RWPE1 (cell line): ENCODE measurements around the gene TLR4.

Experiments used
- CTCF ChIA-PET: fragments of 350-600 bp; sonication (Branson Sonifier 250); formaldehyde crosslinking; extraction: SDS; loops from one replicate; lab custom pipeline; 2021; lab: Yijun Ruan, JAX
- POLR2A ChIA-PET: fragments of 400-600 bp; formaldehyde crosslinking; extraction: SDS; loops from one replicate; lab custom pipeline; 2020; ENCODE audit warnings: antibody characterized with exemption; ENCODE audit not compliant: low non-redundant PET; lab: Yijun Ruan, JAX
- DNase-seq: peaks from one replicate; pipeline ENCODE4 v3.0.0; 2012; ENCODE audit warnings: low spot score
- H3K27ac ChIP-seq: fragments of 450-650 bp; 2 replicates; pipeline ENCODE4 v1.5.1; 2017
- CTCF ChIP-seq: fragments of 450-650 bp; conservative IDR thresholded peaks from 2 replicates; pipeline ENCODE4 v1.5.1; 2017; ENCODE audit warnings: low read depth, mild to moderate bottlenecking

The TLR4 gene

GRCh38 chr9:117706421-117707116 lies 2.4 kb downstream of the TLR4 start:
- no peak for TF ChIP-seq CTCF
- ChIA-PET POLR2A (no interaction called here), CTCF (interaction anchor here (0.6 to 0.7 kb wide), 2 partner anchors 42 to 630 kb away, joined by 3 read pairs; no protein-coding TSS in a partner anchor)
- H3K27ac ChIP-seq, result no peak overlapping the region
- DNase-seq, result no peak

- CTCF ChIA-PET, result interaction anchor here (0.7 kb wide), 1 partner anchor 631 kb away, joined by 3 read pairs; no protein-coding TSS in a partner anchor
- POLR2A ChIA-PET, result no interaction called here
- DNase-seq, result no peak
- no peak overlapping the region for H3K27ac ChIP-seq
- TF ChIP-seq CTCF, result no peak
These were observed 3.4 kb downstream of the TLR4 start for GRCh38 chr9:117707561-117707960.

- no peak overlapping the region for H3K27ac ChIP-seq
- DNase-seq, result no peak
- TF ChIP-seq CTCF, result no peak
- CTCF ChIA-PET, result no interaction called here
- POLR2A ChIA-PET, result no interaction called here
These were observed 5.7 kb downstream of the TLR4 start for GRCh38 chr9:117709936-117710335.

- no peak for TF ChIP-seq CTCF
- DNase-seq, result no peak
- CTCF ChIA-PET, result no interaction called here
- POLR2A ChIA-PET, result no interaction called here
- H3K27ac ChIP-seq, result no peak overlapping the region
These were observed 10.1 kb downstream of the TLR4 start for GRCh38 chr9:117714282-117714681.

DNA sequence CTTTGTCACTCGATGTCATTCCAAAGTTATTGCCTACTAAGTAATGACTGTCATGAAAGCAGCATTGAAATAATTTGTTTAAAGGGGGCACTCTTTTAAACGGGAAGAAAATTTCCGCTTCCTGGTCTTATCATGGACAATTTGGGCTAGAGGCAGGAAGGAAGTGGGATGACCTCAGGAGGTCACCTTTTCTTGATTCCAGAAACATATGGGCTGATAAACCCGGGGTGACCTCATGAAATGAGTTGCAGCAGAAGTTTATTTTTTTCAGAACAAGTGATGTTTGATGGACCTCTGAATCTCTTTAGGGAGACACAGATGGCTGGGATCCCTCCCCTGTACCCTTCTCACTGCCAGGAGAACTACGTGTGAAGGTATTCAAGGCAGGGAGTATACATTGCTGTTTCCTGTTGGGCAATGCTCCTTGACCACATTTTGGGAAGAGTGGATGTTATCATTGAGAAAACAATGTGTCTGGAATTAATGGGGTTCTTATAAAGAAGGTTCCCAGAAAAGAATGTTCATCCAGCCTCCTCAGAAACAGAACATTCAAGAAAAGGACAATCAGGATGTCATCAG lies 11.3 kb downstream of the TLR4 start:
- ChIA-PET CTCF (no interaction called here), POLR2A (no interaction called here)
- no peak for TF ChIP-seq CTCF
- H3K27ac ChIP-seq, result no peak overlapping the region
- no peak for DNase-seq

DNA sequence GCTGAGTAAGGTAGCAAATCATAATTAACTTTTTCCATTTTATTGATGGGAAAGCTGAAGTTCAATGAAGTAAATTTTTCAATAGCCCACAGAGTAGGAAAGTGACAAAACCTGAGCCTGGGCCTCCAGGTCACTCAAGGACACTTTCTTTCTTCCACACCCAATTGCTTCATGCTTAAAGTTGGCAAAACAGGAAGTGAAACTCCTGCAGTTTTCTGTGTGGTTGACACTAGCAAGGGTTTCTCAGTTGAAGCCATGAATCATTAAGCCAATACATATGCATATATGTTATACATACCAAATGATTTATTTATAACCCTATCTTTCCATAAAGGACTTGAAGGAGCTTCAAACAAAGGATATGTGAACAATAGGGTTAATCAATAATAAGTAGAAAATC lies 13.9 kb downstream of the TLR4 start:
- no peak for DNase-seq
- no peak for TF ChIP-seq CTCF
- no peak overlapping the region for H3K27ac ChIP-seq
- ChIA-PET POLR2A (no interaction called here), CTCF (interaction anchor here (0.6 kb wide), 2 partner anchors 19 to 1898 kb away, joined by 3 to 5 read pairs; no protein-coding TSS in a partner anchor)
